SU-DHL-6 (cell line): ENCODE data around the gene SNX2.

ENCODE experiments used
- EZH2phosphoT487 ChIP-seq: fragments of 200-600 bp; sonication (generic), shearing (Covaris generic); conservative IDR thresholded peaks from 2 replicates; pipeline ENCODE4 v1.6.1; 2018; ENCODE audit warnings: mild to moderate bottlenecking, antibody characterized with exemption, low read length, moderate library complexity, mixed read lengths
- TF ChIP-seq, protein P1 (sequence below): fragments of 200-600 bp; sonication (generic); IDR thresholded peaks from one replicate; pipeline ENCODE4 v1.5.1; 2017; ENCODE audit warnings: antibody characterized with exemption, mild to moderate bottlenecking, low read length, moderate library complexity; ENCODE audit not compliant: insufficient read depth, poor library complexity, severe bottlenecking

DNA sequence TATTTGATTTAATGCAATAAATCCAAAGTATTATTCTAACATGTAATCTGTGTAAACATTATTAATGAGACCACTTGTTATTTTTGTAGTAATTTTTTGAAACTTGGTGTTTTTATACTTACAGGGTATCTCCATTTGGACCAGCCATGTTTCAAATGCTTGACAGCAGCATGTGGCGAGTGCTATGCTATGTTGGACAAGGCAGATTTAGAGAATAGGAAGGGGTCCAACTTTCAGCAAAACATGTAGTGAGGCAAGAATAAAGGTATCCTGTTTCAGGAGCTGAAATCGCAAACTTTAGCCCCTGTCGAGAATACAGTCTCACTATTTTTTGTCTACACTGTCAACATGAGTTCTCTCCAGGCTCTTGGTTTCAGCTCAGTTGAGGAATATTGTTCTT is 104.2 kb downstream of the SNX2 start:
- TF ChIP-seq, protein P1, sequence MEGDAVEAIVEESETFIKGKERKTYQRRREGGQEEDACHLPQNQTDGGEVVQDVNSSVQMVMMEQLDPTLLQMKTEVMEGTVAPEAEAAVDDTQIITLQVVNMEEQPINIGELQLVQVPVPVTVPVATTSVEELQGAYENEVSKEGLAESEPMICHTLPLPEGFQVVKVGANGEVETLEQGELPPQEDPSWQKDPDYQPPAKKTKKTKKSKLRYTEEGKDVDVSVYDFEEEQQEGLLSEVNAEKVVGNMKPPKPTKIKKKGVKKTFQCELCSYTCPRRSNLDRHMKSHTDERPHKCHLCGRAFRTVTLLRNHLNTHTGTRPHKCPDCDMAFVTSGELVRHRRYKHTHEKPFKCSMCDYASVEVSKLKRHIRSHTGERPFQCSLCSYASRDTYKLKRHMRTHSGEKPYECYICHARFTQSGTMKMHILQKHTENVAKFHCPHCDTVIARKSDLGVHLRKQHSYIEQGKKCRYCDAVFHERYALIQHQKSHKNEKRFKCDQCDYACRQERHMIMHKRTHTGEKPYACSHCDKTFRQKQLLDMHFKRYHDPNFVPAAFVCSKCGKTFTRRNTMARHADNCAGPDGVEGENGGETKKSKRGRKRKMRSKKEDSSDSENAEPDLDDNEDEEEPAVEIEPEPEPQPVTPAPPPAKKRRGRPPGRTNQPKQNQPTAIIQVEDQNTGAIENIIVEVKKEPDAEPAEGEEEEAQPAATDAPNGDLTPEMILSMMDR: no peak
- TF ChIP-seq EZH2phosphoT487: no peak
